ENCODE data around the gene MYD88. TPM values are rescaled to one million over a fixed set of nuclear protein-coding genes. Genes with fewer than 3 reads are reported as not detected.

MYD88 gene
- total RNA-seq, 1 experiment from 2014 or later, result 14.8 TPM

DNA sequence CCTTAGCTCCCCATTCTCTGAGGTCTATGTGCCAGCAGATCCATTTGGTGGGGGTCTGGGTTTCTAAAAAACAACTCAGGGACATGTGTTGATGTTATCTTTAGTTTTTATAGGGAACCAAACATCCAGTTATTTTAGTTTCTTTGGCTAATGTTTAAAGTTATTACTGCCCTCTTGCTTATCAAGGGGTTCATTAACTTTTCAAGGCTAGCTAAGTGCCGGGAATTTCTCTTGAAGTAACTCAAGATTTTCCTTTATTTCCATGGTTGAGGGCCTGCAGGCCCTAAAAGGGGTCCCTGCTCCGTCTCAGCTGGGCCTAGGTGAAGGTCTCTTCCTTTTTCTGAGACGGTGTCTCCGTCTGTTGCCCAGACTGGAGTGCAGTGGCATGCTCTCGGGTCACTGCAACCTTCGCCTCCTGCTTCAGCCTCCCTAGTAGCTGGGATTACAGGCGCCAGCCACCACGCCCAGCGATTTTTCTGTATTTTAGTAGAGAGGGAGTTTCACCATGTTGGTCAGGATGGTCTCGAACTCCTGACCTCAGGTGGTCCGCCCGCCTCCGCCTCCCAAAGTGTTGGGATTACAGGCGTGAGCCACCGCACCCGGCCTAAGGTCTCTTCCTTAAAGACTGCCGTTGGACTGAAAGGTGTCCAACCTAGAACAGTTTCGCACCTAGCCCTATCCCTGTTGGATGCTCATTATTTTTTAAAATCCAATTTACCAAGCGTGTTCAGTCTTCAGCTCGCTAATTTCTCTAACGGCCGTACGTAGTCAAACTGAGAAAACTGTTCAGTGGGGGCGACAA lies 25.6 kb downstream of the MYD88 start:
- H3K27ac ChIP-seq (ENCODE audit: low read depth, low read length), result peak overlapping the region; percentile 90
- intact Hi-C loops (cut with micrococcal nuclease), result loop anchor here (2.0 kb wide), 1 partner anchor 27 kb away; the partner anchor contains the start of gene ACAA1
- TF ChIP-seq JUND (IDR thresholded peaks at IDR 0.05), result no peak
- TF ChIP-seq ZNF274 (IDR thresholded peaks at IDR 0.05; ENCODE audit: low read depth, low read length), result no peak
- TF ChIP-seq TCF7L2 (IDR thresholded peaks at IDR 0.05; ENCODE audit: borderline replicate concordance, extremely low read depth, insufficient read depth, insufficient read length), result no peak
- TF ChIP-seq EZH2 (IDR thresholded peaks at IDR 0.05), result no peak
- no peak for TF ChIP-seq SP1 (IDR thresholded peaks at IDR 0.05; ENCODE audit: low read depth)
- no peak for TF ChIP-seq SRF (IDR thresholded peaks at IDR 0.05; ENCODE audit: low read depth)
- TF ChIP-seq, protein P1, sequence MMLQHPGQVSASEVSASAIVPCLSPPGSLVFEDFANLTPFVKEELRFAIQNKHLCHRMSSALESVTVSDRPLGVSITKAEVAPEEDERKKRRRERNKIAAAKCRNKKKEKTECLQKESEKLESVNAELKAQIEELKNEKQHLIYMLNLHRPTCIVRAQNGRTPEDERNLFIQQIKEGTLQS (IDR thresholded peaks at IDR 0.05), result no peak
- no peak for TF ChIP-seq RAD21 (IDR thresholded peaks at IDR 0.05; ENCODE audit: low read depth)
- no peak for TF ChIP-seq FOSL1 (IDR thresholded peaks at IDR 0.05; ENCODE audit: low read depth)
- TF ChIP-seq, protein P2, sequence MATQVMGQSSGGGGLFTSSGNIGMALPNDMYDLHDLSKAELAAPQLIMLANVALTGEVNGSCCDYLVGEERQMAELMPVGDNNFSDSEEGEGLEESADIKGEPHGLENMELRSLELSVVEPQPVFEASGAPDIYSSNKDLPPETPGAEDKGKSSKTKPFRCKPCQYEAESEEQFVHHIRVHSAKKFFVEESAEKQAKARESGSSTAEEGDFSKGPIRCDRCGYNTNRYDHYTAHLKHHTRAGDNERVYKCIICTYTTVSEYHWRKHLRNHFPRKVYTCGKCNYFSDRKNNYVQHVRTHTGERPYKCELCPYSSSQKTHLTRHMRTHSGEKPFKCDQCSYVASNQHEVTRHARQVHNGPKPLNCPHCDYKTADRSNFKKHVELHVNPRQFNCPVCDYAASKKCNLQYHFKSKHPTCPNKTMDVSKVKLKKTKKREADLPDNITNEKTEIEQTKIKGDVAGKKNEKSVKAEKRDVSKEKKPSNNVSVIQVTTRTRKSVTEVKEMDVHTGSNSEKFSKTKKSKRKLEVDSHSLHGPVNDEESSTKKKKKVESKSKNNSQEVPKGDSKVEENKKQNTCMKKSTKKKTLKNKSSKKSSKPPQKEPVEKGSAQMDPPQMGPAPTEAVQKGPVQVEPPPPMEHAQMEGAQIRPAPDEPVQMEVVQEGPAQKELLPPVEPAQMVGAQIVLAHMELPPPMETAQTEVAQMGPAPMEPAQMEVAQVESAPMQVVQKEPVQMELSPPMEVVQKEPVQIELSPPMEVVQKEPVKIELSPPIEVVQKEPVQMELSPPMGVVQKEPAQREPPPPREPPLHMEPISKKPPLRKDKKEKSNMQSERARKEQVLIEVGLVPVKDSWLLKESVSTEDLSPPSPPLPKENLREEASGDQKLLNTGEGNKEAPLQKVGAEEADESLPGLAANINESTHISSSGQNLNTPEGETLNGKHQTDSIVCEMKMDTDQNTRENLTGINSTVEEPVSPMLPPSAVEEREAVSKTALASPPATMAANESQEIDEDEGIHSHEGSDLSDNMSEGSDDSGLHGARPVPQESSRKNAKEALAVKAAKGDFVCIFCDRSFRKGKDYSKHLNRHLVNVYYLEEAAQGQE (IDR thresholded peaks at IDR 0.05; ENCODE audit: low read depth), result no peak
- TF ChIP-seq, protein P3, sequence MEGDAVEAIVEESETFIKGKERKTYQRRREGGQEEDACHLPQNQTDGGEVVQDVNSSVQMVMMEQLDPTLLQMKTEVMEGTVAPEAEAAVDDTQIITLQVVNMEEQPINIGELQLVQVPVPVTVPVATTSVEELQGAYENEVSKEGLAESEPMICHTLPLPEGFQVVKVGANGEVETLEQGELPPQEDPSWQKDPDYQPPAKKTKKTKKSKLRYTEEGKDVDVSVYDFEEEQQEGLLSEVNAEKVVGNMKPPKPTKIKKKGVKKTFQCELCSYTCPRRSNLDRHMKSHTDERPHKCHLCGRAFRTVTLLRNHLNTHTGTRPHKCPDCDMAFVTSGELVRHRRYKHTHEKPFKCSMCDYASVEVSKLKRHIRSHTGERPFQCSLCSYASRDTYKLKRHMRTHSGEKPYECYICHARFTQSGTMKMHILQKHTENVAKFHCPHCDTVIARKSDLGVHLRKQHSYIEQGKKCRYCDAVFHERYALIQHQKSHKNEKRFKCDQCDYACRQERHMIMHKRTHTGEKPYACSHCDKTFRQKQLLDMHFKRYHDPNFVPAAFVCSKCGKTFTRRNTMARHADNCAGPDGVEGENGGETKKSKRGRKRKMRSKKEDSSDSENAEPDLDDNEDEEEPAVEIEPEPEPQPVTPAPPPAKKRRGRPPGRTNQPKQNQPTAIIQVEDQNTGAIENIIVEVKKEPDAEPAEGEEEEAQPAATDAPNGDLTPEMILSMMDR (IDR thresholded peaks at IDR 0.05 in 2 of 3, conservative IDR thresholded peaks at IDR 0.05 in 1 of 3; ENCODE audit: borderline replicate concordance in 1 of 3, insufficient read depth in 1 of 3, low read depth in 2 of 3, low read length in 2 of 3), result no peak
- TF ChIP-seq EZH2phosphoT487 (IDR thresholded peaks at IDR 0.05; ENCODE audit: borderline replicate concordance), result no peak
- TF ChIP-seq POLR2A (IDR thresholded peaks at IDR 0.05; ENCODE audit: borderline replicate concordance, extremely low read depth, insufficient read depth, insufficient read length), result no peak
- no peak for TF ChIP-seq CEBPB (IDR thresholded peaks at IDR 0.05; ENCODE audit: low read depth)
- no peak for TF ChIP-seq ZFX (IDR thresholded peaks at IDR 0.05)
- no peak for TF ChIP-seq POLR2AphosphoS5 (IDR thresholded peaks at IDR 0.05; ENCODE audit: low read depth, low read length)
- TF ChIP-seq, protein P4, sequence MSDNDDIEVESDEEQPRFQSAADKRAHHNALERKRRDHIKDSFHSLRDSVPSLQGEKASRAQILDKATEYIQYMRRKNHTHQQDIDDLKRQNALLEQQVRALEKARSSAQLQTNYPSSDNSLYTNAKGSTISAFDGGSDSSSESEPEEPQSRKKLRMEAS (IDR thresholded peaks at IDR 0.05), result no peak
- no peak for TF ChIP-seq ELF1 (IDR thresholded peaks at IDR 0.05; ENCODE audit: borderline replicate concordance, low read depth)
- TF ChIP-seq, protein P5, sequence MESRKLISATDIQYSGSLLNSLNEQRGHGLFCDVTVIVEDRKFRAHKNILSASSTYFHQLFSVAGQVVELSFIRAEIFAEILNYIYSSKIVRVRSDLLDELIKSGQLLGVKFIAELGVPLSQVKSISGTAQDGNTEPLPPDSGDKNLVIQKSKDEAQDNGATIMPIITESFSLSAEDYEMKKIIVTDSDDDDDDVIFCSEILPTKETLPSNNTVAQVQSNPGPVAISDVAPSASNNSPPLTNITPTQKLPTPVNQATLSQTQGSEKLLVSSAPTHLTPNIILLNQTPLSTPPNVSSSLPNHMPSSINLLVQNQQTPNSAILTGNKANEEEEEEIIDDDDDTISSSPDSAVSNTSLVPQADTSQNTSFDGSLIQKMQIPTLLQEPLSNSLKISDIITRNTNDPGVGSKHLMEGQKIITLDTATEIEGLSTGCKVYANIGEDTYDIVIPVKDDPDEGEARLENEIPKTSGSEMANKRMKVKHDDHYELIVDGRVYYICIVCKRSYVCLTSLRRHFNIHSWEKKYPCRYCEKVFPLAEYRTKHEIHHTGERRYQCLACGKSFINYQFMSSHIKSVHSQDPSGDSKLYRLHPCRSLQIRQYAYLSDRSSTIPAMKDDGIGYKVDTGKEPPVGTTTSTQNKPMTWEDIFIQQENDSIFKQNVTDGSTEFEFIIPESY (IDR thresholded peaks at IDR 0.05; ENCODE audit: extremely low read depth, insufficient replicate concordance, low read length), result no peak

More for the DNA sequence above, 25.6 kb downstream of the MYD88 start:
- peaks cover 6 to 41% of the 10 kb centered on the region in 2 experiments; a peak in 3 of 4 replicates for H3K4me1 ChIP-seq (ENCODE audit: control insufficient read depth in 1 of 2, insufficient read depth in 2 of 2, low read length in 2 of 2)
- H3K9me3 ChIP-seq (ENCODE audit: control insufficient read depth in 1 of 2, insufficient read depth in 1 of 2, low read depth in 1 of 2, low read length in 2 of 2), result no peaks in the 10 kb centered on the region
- BruUV-seq (replicated peaks), result no TSS peak
- peak overlapping the region; percentile 88 to 92 for H3K4me3 ChIP-seq (replicated peaks in 1 of 2; ENCODE audit: low read depth in 1 of 2, low read length in 2 of 2)
- no peaks in the 10 kb centered on the region for H3K9me2 ChIP-seq (ENCODE audit: insufficient read depth)
- ChIA-PET CTCF (interaction anchor here (1.0 to 2.0 kb wide), 6 partner anchors 10 to 183 kb away, joined by 3 to 10 read pairs (median 7); partner anchors contain the start of genes ACAA1 and XYLB), POLR2A (interaction anchor here (1.0 to 2.4 kb wide), 8 partner anchors 8 to 27 kb away, joined by 3 to 19 read pairs (median 4); partner anchors contain the start of genes ACAA1 and MYD88), RAD21 (ENCODE audit: low non-redundant PET in 1 of 2, low total read pairs in 2 of 2, uncharacterized antibody in 2 of 2, unreplicated experiment in 2 of 2) (no interaction called here)
- no peaks in the 10 kb centered on the region for H3K36me3 ChIP-seq (ENCODE audit: control insufficient read depth in 1 of 2, insufficient read depth in 2 of 2, low read length in 2 of 2)
- peak overlapping the region; percentile 77 for H3K4me2 ChIP-seq (ENCODE audit: low read length)
- DNase-seq (ENCODE audit: low read depth, low spot score), result no peak
- no peaks in the 10 kb centered on the region for H3K27me3 ChIP-seq (ENCODE audit: insufficient read depth, low read length)
- no peak overlapping the region for H2AFZ ChIP-seq (ENCODE audit: low read depth, low read length, poor library complexity, severe bottlenecking)
- peaks cover 4% of the 10 kb centered on the region; the same call in 1 of the 2 replicates for H4K20me1 ChIP-seq (ENCODE audit: insufficient read depth)
- peaks cover 37% of the 10 kb centered on the region for H3K79me2 ChIP-seq (ENCODE audit: insufficient read depth, low read length)
- ATAC-seq, result no peak
- peak overlapping the region; percentile 94 for H3K9ac ChIP-seq (ENCODE audit: low read length)
